HUES64 (cell line): ENCODE measurements around the gene WFDC5.
"Not testable (repeated sequence)": the region's sequence is repeated elsewhere in the genome, so short reads cannot be mapped to it uniquely, and the experiment has no call there.

ENCODE experiments used
- H3K27ac ChIP-seq: 2 replicates; pipeline ENCODE4 v1.7.0; 2013; ENCODE audit warnings: low read depth, low read length, inconsistent platforms
- H3K27me3 ChIP-seq: 2 replicates; pipeline ENCODE4 v1.6.1; 2013; ENCODE audit warnings: mild to moderate bottlenecking, low read length; ENCODE audit not compliant: insufficient read depth
- H3K36me3 ChIP-seq: 2 replicates; pipeline ENCODE4 v1.6.1; 2013; ENCODE audit warnings: mild to moderate bottlenecking, low read length; ENCODE audit not compliant: insufficient read depth
- H3K4me1 ChIP-seq: 2 replicates; pipeline ENCODE4 v1.6.1; 2013; ENCODE audit warnings: mild to moderate bottlenecking, low read length, moderate library complexity; ENCODE audit not compliant: insufficient read depth
- H3K4me3 ChIP-seq: 2 replicates; pipeline ENCODE4 v1.5.1; 2013; ENCODE audit warnings: mild to moderate bottlenecking, low read length, moderate library complexity
- H3K9ac ChIP-seq: 2 replicates; pipeline ENCODE4 v1.6.1; 2013; ENCODE audit warnings: mild to moderate bottlenecking, low read depth, low read length
- H3K9me3 ChIP-seq: 2 replicates; pipeline ENCODE4 v1.6.1; 2013; ENCODE audit warnings: low read depth, low read length; ENCODE audit not compliant: insufficient read depth
- WGBS: fragments of 150-250, 120-280 bp; methylation state at CpG from one replicate; pipeline ENCODE4 v1.1.7; 2013; ENCODE audit warnings: missing lambda C conversion rate; 5-methylcytosine and 5-hydroxymethylcytosine counted together

The WFDC5 gene

GRCh38 chr20:45139733-45140375, 24.9 kb upstream of the WFDC5 start:
- not testable (repeated sequence) for H3K27me3 ChIP-seq, H3K4me1 ChIP-seq, H3K36me3 ChIP-seq, H3K9ac ChIP-seq, H3K4me3 ChIP-seq, H3K27ac ChIP-seq, H3K9me3 ChIP-seq
- 86% methylated on average over 5 of the region's 5 CpGs for WGBS

DNA sequence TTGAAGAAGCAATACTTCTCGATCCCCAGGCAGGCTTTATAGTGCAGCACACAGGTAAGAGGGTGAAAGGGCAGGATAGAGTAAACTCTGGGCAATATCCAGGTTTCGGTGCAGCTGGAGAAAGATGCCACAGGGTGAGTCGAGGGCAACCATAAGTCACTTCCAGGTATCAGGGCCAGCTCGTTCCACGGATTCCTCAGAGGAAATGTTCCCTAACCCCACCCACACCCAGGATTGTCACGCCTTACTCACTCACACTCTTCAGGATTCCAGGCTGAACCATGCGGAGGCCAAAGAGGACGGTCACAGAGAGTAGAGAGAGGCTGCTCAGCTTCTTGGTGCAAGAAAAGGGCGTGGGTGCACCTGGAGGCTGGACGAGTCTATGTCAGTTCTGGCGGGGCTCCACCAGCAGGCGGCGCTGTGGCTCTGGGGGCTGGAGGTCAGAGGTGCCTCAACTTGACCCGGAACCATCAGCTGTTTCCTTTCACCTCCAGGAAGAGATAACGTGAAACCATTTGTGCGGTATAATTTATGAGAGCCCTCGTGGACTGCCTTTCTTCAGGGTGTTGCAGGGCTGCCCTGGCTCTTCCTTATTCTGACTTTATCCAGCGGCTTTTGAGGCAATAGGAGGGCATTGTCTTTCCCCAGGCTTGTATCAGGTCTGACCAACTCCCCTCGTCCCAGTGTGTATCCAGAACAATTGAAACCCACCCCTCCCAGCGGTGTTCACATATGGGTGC, 23.8 kb upstream of the WFDC5 start:
- no peaks in the 10 kb centered on the region for H3K4me1 ChIP-seq
- H3K9ac ChIP-seq, result no peak overlapping the region
- no peaks in the 10 kb centered on the region for H3K27me3 ChIP-seq
- 62% methylated on average over 20 of the region's 20 CpGs for WGBS
- H3K27ac ChIP-seq, result no peak overlapping the region
- H3K9me3 ChIP-seq, result no peaks in the 10 kb centered on the region
- H3K36me3 ChIP-seq, result no peaks in the 10 kb centered on the region
- H3K4me3 ChIP-seq, result no peak overlapping the region

DNA sequence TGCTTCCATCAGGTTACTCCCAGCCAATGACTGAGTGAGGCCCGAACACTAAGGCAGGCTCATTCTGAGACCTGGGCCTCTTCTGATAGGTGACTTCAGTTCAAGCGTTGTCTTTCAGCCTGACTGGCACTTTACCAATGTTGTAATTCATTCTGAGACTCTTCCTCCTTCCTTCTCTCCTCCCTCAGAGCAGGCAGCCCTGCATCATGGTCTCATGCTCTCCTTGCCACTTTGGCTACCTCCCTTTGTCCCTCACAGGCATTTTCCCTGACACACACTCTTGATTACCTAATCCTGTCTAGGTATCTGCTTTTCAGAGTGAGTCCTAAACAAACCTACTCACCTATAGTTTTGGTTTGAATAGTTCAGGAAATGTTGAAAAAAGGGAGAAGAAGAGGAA, 21.9 kb upstream of the WFDC5 start:
- WGBS, result 89% methylated on average over 2 of the region's 2 CpGs
- no peaks in the 10 kb centered on the region for H3K27me3 ChIP-seq
- no peak overlapping the region for H3K4me3 ChIP-seq
- H3K9me3 ChIP-seq, result no peaks in the 10 kb centered on the region
- H3K27ac ChIP-seq, result no peak overlapping the region
- H3K9ac ChIP-seq, result no peak overlapping the region
- H3K4me1 ChIP-seq, result no peaks in the 10 kb centered on the region
- H3K36me3 ChIP-seq, result no peaks in the 10 kb centered on the region

DNA sequence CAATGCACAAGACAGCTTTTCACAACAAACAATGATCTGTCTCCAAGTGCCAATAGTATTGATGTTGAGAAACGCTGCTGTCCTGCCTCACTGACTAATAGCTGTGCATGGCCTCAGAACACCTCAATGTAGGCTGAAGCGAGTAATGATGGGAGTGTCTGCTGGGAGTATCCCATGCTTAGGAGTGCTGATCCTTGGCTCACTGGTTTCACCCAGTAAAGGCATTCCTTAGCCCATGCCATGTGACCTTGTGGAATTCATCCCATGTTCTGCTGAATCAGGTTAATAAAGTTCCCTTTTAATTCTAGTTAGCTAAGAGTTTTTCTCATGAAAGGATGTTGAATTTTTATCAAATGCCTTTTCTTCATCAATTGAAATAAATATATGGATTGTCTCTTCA, 13.1 kb upstream of the WFDC5 start:
- Histone ChIP-seq H3K4me3 (no peak overlapping the region), H3K9me3 (no peaks in the 10 kb centered on the region), H3K9ac (no peak overlapping the region), H3K36me3 (no peaks in the 10 kb centered on the region), H3K4me1 (no peaks in the 10 kb centered on the region), H3K27me3 (0 out of 2 replicates have a peak, but pooled peaks cover 7% of the 10 kb centered on the region), H3K27ac (no peak overlapping the region)
- 84% methylated on average over 2 of the region's 2 CpGs for WGBS

DNA sequence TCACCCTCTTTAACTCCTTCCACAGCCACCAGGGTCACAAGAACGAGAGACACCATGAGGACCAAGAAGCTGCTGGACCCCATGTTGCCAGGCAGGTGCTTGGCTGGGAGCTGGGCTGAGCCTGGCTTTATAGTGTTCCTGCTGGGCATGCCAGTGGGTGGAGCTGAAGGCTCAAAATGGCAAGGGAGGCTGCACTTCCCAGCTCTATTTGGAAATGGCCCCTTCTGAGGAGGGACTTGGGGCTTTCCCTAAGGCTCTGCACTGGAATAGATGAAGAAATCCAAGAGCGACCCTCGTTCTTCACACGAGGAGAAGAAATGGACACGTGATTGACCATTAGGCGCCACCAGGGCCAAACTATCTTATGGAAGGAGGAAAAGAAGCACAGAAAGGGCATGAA, 9.4 kb upstream of the WFDC5 start, which contains the start of gene WFDC12:
WFDC12 (minus strand) TSS at position 101 of the 400 bp plus-strand sequence; CDS start at position 83, 18 bp downstream.
- Histone ChIP-seq H3K4me1 (no peaks in the 10 kb centered on the region), H3K9ac (no peak within 1 kb of the TSS), H3K27ac (no peak within 1 kb of the TSS), H3K27me3 (no peaks in the 10 kb centered on the region), H3K4me3 (no peak within 1 kb of the TSS), H3K9me3 (no peaks in the 10 kb centered on the region), H3K36me3 (no peaks in the 10 kb centered on the region)
- WGBS, result 92% methylated on average over 6 of the region's 6 CpGs

GRCh38 chr20:45121388-45121787, 6.4 kb upstream of the WFDC5 start:
- Histone ChIP-seq H3K27me3 (no peaks in the 10 kb centered on the region), H3K9me3 (no peaks in the 10 kb centered on the region), H3K9ac (no peak overlapping the region), H3K27ac (no peak overlapping the region), H3K4me1 (no peaks in the 10 kb centered on the region), H3K36me3 (no peaks in the 10 kb centered on the region), H3K4me3 (no peak overlapping the region)
- WGBS, result 95% methylated on average over 2 of the region's 2 CpGs

DNA sequence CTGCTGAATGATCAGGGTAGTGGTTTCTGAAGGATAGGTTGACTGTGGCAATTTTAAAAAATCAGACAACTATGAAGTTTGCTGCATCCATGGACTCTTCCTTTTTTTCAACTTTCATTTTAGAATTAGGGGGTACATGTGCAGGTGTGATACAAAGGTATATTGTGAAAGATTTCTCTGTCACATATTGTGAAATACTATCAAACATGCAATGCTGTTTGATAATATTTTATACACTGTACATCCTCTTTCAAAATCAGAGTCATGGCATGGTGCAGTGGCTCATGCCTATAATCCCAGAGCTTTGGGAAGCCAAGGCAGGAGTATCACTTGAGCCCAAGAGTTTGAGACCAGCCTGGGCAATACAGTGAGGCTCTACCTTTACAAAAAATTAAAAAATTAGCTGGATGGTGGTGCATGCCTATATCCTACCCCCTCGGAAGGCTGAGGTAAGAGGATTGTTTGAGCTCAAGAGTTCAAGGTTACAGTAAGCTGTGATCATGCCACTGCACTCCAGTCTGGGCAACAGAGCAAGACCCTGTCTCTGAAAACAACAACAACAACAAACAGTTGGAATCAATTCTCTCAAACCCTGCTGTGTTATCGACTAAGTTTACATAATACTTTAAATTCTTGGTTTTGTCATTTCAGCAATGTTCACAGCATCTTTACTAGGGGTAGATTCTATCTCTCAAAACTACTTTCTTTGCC, 4.7 kb upstream of the WFDC5 start:
- H3K9ac ChIP-seq, result no peak overlapping the region
- no peak overlapping the region for H3K4me3 ChIP-seq
- H3K4me1 ChIP-seq, result peaks cover 3% of the 10 kb centered on the region; the same call in 1 of the 2 replicates
- H3K9me3 ChIP-seq, result no peaks in the 10 kb centered on the region
- no peaks in the 10 kb centered on the region for H3K27me3 ChIP-seq
- no peaks in the 10 kb centered on the region for H3K36me3 ChIP-seq
- no peak overlapping the region for H3K27ac ChIP-seq
- WGBS, result 95% methylated on average over 2 of the region's 2 CpGs

DNA sequence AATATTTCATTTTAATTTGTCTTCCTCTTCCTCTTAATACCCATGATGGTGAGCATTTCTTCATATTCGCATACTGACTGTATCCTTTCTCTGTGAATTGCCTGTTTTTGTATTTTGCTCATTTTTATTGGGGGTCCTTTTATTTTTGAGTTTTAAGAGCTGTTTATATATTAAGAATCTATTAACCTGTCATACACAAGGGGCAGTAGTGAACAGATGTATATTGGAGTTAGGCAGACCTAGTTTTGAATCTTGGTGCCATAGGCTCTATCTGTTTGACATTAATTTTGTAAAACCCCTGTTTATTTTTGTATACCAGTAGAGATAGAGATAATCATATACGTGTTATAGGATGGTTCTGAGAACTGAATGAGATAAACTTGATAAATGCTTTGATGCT, 3.1 kb upstream of the WFDC5 start:
- Histone ChIP-seq H3K9me3 (no peaks in the 10 kb centered on the region), H3K27ac (no peak overlapping the region), H3K4me3 (no peak overlapping the region), H3K27me3 (no peaks in the 10 kb centered on the region), H3K9ac (no peak overlapping the region), H3K4me1 (peaks cover 3% of the 10 kb centered on the region; the same call in 1 of the 2 replicates), H3K36me3 (no peaks in the 10 kb centered on the region)
- 100% methylated on average over 1 of the region's 2 CpGs for WGBS

DNA sequence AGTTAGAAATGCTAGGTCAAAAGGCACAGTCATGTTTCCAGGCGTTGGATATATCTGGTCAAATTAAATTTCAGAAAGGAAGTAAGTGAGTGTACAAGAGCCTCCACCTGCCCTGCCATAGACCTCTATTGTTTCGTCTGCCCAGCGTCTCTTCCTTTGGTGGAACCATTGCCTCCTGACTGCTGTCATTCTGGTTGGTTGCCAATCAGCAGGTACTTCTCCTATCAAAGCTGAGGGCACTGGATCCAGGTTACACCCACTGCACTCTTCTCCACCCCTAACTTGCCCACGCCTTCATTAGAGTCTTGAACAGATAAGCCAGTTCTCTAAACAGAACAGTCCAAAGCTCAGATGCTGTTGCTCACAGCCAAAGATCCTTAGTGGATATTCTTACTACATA, 2.6 kb upstream of the WFDC5 start:
- H3K9me3 ChIP-seq, result no peaks in the 10 kb centered on the region
- H3K4me3 ChIP-seq, result no peak overlapping the region
- H3K4me1 ChIP-seq, result peaks cover 3% of the 10 kb centered on the region; the same call in 1 of the 2 replicates
- no peak overlapping the region for H3K27ac ChIP-seq
- H3K27me3 ChIP-seq, result no peaks in the 10 kb centered on the region
- H3K9ac ChIP-seq, result no peak overlapping the region
- 91% methylated on average over 4 of the region's 4 CpGs for WGBS
- no peaks in the 10 kb centered on the region for H3K36me3 ChIP-seq

GRCh38 chr20:45115829-45116228, 855 bp upstream of the WFDC5 start:
- no peaks in the 10 kb centered on the region for H3K9me3 ChIP-seq
- H3K27me3 ChIP-seq, result no peaks in the 10 kb centered on the region
- H3K36me3 ChIP-seq, result no peaks in the 10 kb centered on the region
- no peak overlapping the region for H3K9ac ChIP-seq
- H3K4me1 ChIP-seq, result peaks cover 7% of the 10 kb centered on the region; the same call in 1 of the 2 replicates
- H3K4me3 ChIP-seq, result no peak overlapping the region
- 91% methylated on average over 4 of the region's 4 CpGs for WGBS
- H3K27ac ChIP-seq, result no peak overlapping the region

GRCh38 chr20:45115386-45115774, 406 bp upstream of the WFDC5 start:
- no peaks in the 10 kb centered on the region for H3K27me3 ChIP-seq
- H3K9ac ChIP-seq, result no peak overlapping the region

More at GRCh38 chr20:45115386-45115774, 406 bp upstream of the WFDC5 start:
- Histone ChIP-seq H3K36me3 (no peaks in the 10 kb centered on the region), H3K4me1 (peaks cover 7% of the 10 kb centered on the region; the same call in 1 of the 2 replicates), H3K9me3 (no peaks in the 10 kb centered on the region), H3K27ac (no peak overlapping the region), H3K4me3 (no peak overlapping the region)
- 85% methylated on average over 3 of the region's 3 CpGs for WGBS
